Mammary epithelial cell (primary cell): ENCODE measurements around the gene YKT6.

Source experiments
- EZH2 ChIP-seq: IDR thresholded peaks from 2 replicates; pipeline ENCODE4 v1.6.1; 2012; ENCODE audit warnings: low read length, inconsistent platforms, borderline replicate concordance
- TF ChIP-seq, protein P1 (sequence below), 2 donors: IDR thresholded peaks in 1 of 2; conservative IDR thresholded peaks in 1 of 2; 2 replicates each; pipeline ENCODE4 v1.5.1; 2011 to 2012; ENCODE audit warnings: inconsistent platforms in 2 of 2, low read length in 2 of 2, mild to moderate bottlenecking in 2 of 2, control low read depth in 1 of 2, low read depth in 1 of 2; ENCODE audit not compliant: insufficient read depth in 1 of 2; ENCODE audit errors: extremely low read depth in 1 of 2

DNA sequence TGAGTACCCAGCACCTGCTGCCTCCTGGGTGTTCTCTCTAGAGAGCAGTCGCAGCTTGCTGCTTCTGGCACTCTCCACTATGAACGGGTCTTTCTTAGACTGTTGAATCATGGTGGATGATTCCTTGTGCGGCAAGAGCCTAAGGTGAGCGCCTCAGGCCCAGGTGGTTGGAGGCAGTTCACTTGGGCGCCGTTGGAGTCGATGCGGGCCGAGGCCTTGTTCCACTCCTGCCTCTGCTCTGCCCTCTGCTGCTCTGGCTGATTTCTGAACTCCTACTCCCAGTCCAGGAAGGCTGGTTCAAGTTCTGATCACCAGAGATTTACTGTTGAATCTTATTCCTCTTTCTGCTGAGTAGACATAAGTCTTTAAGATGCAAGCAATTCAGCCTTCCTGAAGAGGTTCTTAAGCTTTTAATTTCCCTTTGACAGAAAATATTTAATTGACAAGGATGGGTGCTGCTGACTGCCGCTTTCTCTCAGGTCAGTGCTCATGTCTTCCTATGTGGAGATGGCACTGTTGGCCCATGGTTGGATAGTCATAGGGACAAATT is 10.4 kb downstream of the YKT6 start:
- TF ChIP-seq, protein P1, sequence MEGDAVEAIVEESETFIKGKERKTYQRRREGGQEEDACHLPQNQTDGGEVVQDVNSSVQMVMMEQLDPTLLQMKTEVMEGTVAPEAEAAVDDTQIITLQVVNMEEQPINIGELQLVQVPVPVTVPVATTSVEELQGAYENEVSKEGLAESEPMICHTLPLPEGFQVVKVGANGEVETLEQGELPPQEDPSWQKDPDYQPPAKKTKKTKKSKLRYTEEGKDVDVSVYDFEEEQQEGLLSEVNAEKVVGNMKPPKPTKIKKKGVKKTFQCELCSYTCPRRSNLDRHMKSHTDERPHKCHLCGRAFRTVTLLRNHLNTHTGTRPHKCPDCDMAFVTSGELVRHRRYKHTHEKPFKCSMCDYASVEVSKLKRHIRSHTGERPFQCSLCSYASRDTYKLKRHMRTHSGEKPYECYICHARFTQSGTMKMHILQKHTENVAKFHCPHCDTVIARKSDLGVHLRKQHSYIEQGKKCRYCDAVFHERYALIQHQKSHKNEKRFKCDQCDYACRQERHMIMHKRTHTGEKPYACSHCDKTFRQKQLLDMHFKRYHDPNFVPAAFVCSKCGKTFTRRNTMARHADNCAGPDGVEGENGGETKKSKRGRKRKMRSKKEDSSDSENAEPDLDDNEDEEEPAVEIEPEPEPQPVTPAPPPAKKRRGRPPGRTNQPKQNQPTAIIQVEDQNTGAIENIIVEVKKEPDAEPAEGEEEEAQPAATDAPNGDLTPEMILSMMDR (conservative IDR thresholded peaks at IDR 0.05 in 1 of 2, IDR thresholded peaks at IDR 0.05 in 1 of 2; ENCODE audit: extremely low read depth in 1 of 2, insufficient read depth in 1 of 2, low read depth in 1 of 2, low read length in 2 of 2) = no peak
- TF ChIP-seq EZH2 = no peak
